H1 (cell line): ENCODE data around the gene RMND5A. TPM values are rescaled to one million over a fixed set of nuclear protein-coding genes. Genes with fewer than 3 reads are reported as not detected.

Experiments
- CTCF ChIA-PET: fragments of 300-600 bp; sonication (Branson Sonifier 250); formaldehyde crosslinking; loops from one replicate; lab custom pipeline; 2021; ENCODE audit not compliant: partially characterized antibody; lab: Charles Lee
- POLR2A ChIA-PET: fragments of 300-600 bp; sonication (Branson Sonifier 250); formaldehyde crosslinking; loops from one replicate; lab custom pipeline; 2021; ENCODE audit warnings: inconsistent platforms; ENCODE audit not compliant: partially characterized antibody; lab: Charles Lee
- DNase-seq, 2 experiments: peaks; one replicate each; pipeline versions ENCODE4 v3.0.0 to v3.0.0-alpha.2; 2010 to 2022; ENCODE audit warnings: low spot score in 2 of 2, low read depth in 1 of 2, mixed read lengths in 1 of 2
- FAIRE-seq: peaks from 2 replicates; lab custom pipeline; 2011; peaks lifted over from hg19 to GRCh38; lab: Jason Lieb, UNC
- H2AFZ ChIP-seq: 2 replicates; pipeline ENCODE4 v1.8.1; 2012; ENCODE audit warnings: low read length, inconsistent platforms
- H2AK5ac ChIP-seq: 2 replicates; pipeline ENCODE4 v1.6.1; 2013; ENCODE audit warnings: low read depth, low read length
- H2BK120ac ChIP-seq: replicated peaks from 2 replicates; pipeline ENCODE3; 2013; ENCODE audit warnings: low read depth, low read length, inconsistent platforms
- H2BK12ac ChIP-seq: 2 replicates; pipeline ENCODE4 v1.6.1; 2013; ENCODE audit warnings: low read depth, low read length
- H2BK15ac ChIP-seq: 2 replicates; pipeline ENCODE4 v1.6.1; 2013; ENCODE audit warnings: low read length
- H2BK20ac ChIP-seq: 2 replicates; pipeline ENCODE4 v1.6.1; 2013; ENCODE audit warnings: low read length
- H2BK5ac ChIP-seq: 2 replicates; pipeline ENCODE4 v1.6.1; 2013; ENCODE audit warnings: low read depth, low read length
- H3K14ac ChIP-seq: 2 replicates; pipeline ENCODE4 v1.6.1; 2013; ENCODE audit warnings: inconsistent platforms; ENCODE audit not compliant: insufficient read length
- H3K18ac ChIP-seq: 2 replicates; pipeline ENCODE4 v1.6.1; 2013; ENCODE audit warnings: low read length; ENCODE audit errors: extremely low read depth
- H3K23ac ChIP-seq: 2 replicates; pipeline ENCODE4 v1.6.1; 2013; ENCODE audit warnings: inconsistent platforms; ENCODE audit not compliant: insufficient read length
- H3K23me2 ChIP-seq: 2 replicates; pipeline ENCODE4 v1.6.1; 2013; ENCODE audit warnings: low read depth, low read length
- H3K27ac ChIP-seq: 2 replicates; pipeline ENCODE4 v1.6.1; 2011; ENCODE audit warnings: low read depth, low read length, inconsistent platforms
- H3K27me3 ChIP-seq, 4 experiments: replicated peaks in 1 of 4; 1 replicate in 1 of 4; 2 replicates in 3 of 4; pipeline versions ENCODE4 v1.6.1 to v1.8.1; 2011 to 2013; ENCODE audit warnings: low read length in 3 of 4, mild to moderate bottlenecking in 3 of 4, inconsistent platforms in 2 of 4, mixed read lengths in 2 of 4, moderate library complexity in 1 of 4; ENCODE audit not compliant: control insufficient read depth in 3 of 4, insufficient read depth in 3 of 4; ENCODE audit errors: extremely low read depth in 1 of 4
- H3K36me3 ChIP-seq, 4 experiments: 2 replicates each; pipeline versions ENCODE4 v1.6.1 to v1.8.1; 2011 to 2013; ENCODE audit warnings: mild to moderate bottlenecking in 4 of 4, low read length in 3 of 4, moderate library complexity in 2 of 4, control low read depth in 1 of 4, inconsistent platforms in 1 of 4; ENCODE audit not compliant: insufficient read depth in 4 of 4, control insufficient read depth in 2 of 4
- H3K4ac ChIP-seq: replicated peaks from 2 replicates; pipeline ENCODE3; 2013; ENCODE audit warnings: low read length, low read depth, mixed read lengths, inconsistent platforms; ENCODE audit not compliant: insufficient read length
- H3K4me1 ChIP-seq, 4 experiments: replicated peaks in 1 of 4; 1 replicate in 1 of 4; 2 replicates in 3 of 4; pipeline versions ENCODE4 v1.6.1 to v1.8.1; 2011 to 2013; ENCODE audit warnings: low read length in 3 of 4, inconsistent platforms in 2 of 4, mixed read lengths in 1 of 4; ENCODE audit not compliant: insufficient read depth in 4 of 4, control insufficient read depth in 3 of 4
- H3K4me2 ChIP-seq, 2 experiments: 2 replicates each; pipeline versions ENCODE4 v1.6.1 to v1.8.1; 2011 to 2013; ENCODE audit warnings: low read depth in 2 of 2, low read length in 2 of 2, control low read depth in 1 of 2, inconsistent platforms in 1 of 2, mild to moderate bottlenecking in 1 of 2; ENCODE audit not compliant: insufficient read depth in 1 of 2
- H3K4me3 ChIP-seq, 4 experiments: fragments of 200-600, 300-600 bp in 1 of 4; sonication (generic), shearing (Covaris generic), sonication (Bioruptor Twin) in 1 of 4; 2 replicates each; pipeline versions ENCODE4 v1.5.1 to v1.8.1; 2011 to 2016; ENCODE audit warnings: low read length in 4 of 4, low read depth in 3 of 4, control low read depth in 2 of 4, inconsistent platforms in 2 of 4, mild to moderate bottlenecking in 2 of 4, mixed read lengths in 1 of 4, moderate library complexity in 1 of 4; ENCODE audit not compliant: insufficient read depth in 2 of 4; ENCODE audit errors: extremely low read depth in 1 of 4
- H3K56ac ChIP-seq: replicated peaks from 2 replicates; pipeline ENCODE3; 2013; ENCODE audit warnings: low read depth, mild to moderate bottlenecking, mixed read lengths, low read length, inconsistent platforms; ENCODE audit not compliant: insufficient read length
- H3K79me1 ChIP-seq: 2 replicates; pipeline ENCODE4 v1.6.1; 2013; ENCODE audit warnings: low read depth, low read length, control low read depth
- H3K79me2 ChIP-seq, 2 experiments: 2 replicates each; pipeline versions ENCODE4 v1.6.1 to v1.8.1; 2012 to 2013; ENCODE audit warnings: low read length in 2 of 2, mild to moderate bottlenecking in 2 of 2, inconsistent platforms in 1 of 2; ENCODE audit not compliant: insufficient read depth in 2 of 2, control insufficient read depth in 1 of 2
- H3K9ac ChIP-seq, 4 experiments: replicated peaks in 1 of 4; 1 replicate in 1 of 4; 2 replicates in 3 of 4; pipeline versions ENCODE4 v1.6.1 to v1.8.1; 2011 to 2013; ENCODE audit warnings: low read depth in 3 of 4, low read length in 3 of 4, control low read depth in 2 of 4, mild to moderate bottlenecking in 2 of 4, moderate library complexity in 2 of 4, inconsistent platforms in 1 of 4; ENCODE audit errors: extremely low read depth in 1 of 4
- H3K9me3 ChIP-seq, 2 experiments: 2 replicates each; pipeline versions ENCODE4 v1.6.1 to v1.8.1; 2012 to 2013; ENCODE audit warnings: mild to moderate bottlenecking in 2 of 2, moderate library complexity in 2 of 2, control low read depth in 1 of 2, inconsistent platforms in 1 of 2, low read depth in 1 of 2, low read length in 1 of 2, mixed read lengths in 1 of 2; ENCODE audit not compliant: insufficient read depth in 2 of 2
- H4K20me1 ChIP-seq, 2 experiments: replicated peaks in 1 of 2; 2 replicates each; pipeline versions ENCODE3 to v1.8.1; 2011 to 2013; ENCODE audit warnings: inconsistent platforms in 2 of 2, low read length in 2 of 2, mild to moderate bottlenecking in 1 of 2; ENCODE audit not compliant: insufficient read depth in 2 of 2, control insufficient read depth in 1 of 2
- H4K5ac ChIP-seq: 2 replicates; pipeline ENCODE4 v1.6.1; 2013; ENCODE audit warnings: low read length, low read depth, mixed read lengths, inconsistent platforms; ENCODE audit not compliant: insufficient read length
- H4K8ac ChIP-seq: 2 replicates; pipeline ENCODE4 v1.8.0; 2013; ENCODE audit warnings: mild to moderate bottlenecking, moderate library complexity, low read length, inconsistent platforms; ENCODE audit not compliant: insufficient read depth; ENCODE audit errors: extremely low read depth
- H4K91ac ChIP-seq: replicated peaks from 2 replicates; pipeline ENCODE3; 2013; ENCODE audit warnings: low read length, mixed read lengths, inconsistent platforms; ENCODE audit not compliant: insufficient read length
- CBX8 ChIP-seq: fragments of 300-800, 300-1000 bp; sonication (generic); IDR thresholded peaks from 2 replicates; pipeline ENCODE4 v1.7.1; 2016; ENCODE audit warnings: low read depth, low read length, borderline replicate concordance
- CEBPB ChIP-seq: IDR thresholded peaks from 2 replicates; pipeline ENCODE4 v1.6.1; 2012; ENCODE audit warnings: low read depth, low read length
- CHD1 ChIP-seq: IDR thresholded peaks from 2 replicates; pipeline ENCODE4 v1.6.1; 2012; ENCODE audit warnings: low read depth, low read length, improper control_type of control experiment
- EGR1 ChIP-seq: IDR thresholded peaks from 2 replicates; pipeline ENCODE4 v1.6.1; 2011; ENCODE audit warnings: low read depth, low read length, borderline replicate concordance
- EZH2 ChIP-seq: fragments of 200-600 bp; sonication (generic); IDR thresholded peaks from 2 replicates; pipeline ENCODE4 v1.7.1; 2012; ENCODE audit warnings: low read depth, mild to moderate bottlenecking, moderate library complexity, low read length, inconsistent platforms; ENCODE audit not compliant: severe bottlenecking
- PHF8 ChIP-seq: fragments of 200-600 bp; sonication (generic); conservative IDR thresholded peaks from 2 replicates; pipeline ENCODE4 v1.7.1; 2012; ENCODE audit warnings: low read depth, mild to moderate bottlenecking, inconsistent platforms, low read length, moderate library complexity
- POLR2A ChIP-seq, 2 experiments: IDR thresholded peaks; 1 replicate in 1 of 2; 2 replicates in 1 of 2; pipeline ENCODE4 v1.6.1; 2011; ENCODE audit warnings: low read depth in 2 of 2, low read length in 2 of 2, mild to moderate bottlenecking in 2 of 2; ENCODE audit errors: control extremely low read depth in 1 of 2
- POLR2AphosphoS5 ChIP-seq: IDR thresholded peaks from 2 replicates; pipeline ENCODE4 v1.6.1; 2011; ENCODE audit warnings: low read depth, low read length
- RFX5 ChIP-seq: IDR thresholded peaks from 2 replicates; pipeline ENCODE4 v1.6.1; 2011; ENCODE audit warnings: low read depth, low read length, improper control_type of control experiment, borderline replicate concordance
- SIN3A ChIP-seq, 2 experiments: IDR thresholded peaks in 1 of 2; conservative IDR thresholded peaks in 1 of 2; 2 replicates each; pipeline ENCODE4 v1.6.1; 2011 to 2012; ENCODE audit warnings: low read length in 2 of 2, improper control_type of control experiment in 1 of 2, low read depth in 1 of 2, mild to moderate bottlenecking in 1 of 2
- SP2 ChIP-seq: IDR thresholded peaks from 2 replicates; pipeline ENCODE4 v1.6.1; 2012; ENCODE audit warnings: mild to moderate bottlenecking, low read length, inconsistent platforms
- WGBS, 2 experiments: shearing (Covaris generic) in 1 of 2; methylation state at CpG; one replicate each; pipeline versions ENCODE4 v1.1.6 to v1.1.7; 2013 to 2015; ENCODE audit warnings: low lambda C conversion rate in 2 of 2, mixed read lengths in 2 of 2, inconsistent platforms in 1 of 2, low coverage in 1 of 2, missing lambda C conversion rate in 1 of 2; ENCODE audit not compliant: insufficient replicate concordance in 2 of 2, insufficient coverage in 1 of 2, insufficient read length in 1 of 2; ENCODE audit errors: extremely low coverage in 1 of 2, missing lambda C conversion rate in 1 of 2; 5-methylcytosine and 5-hydroxymethylcytosine counted together
- polyA plus RNA-seq, 7 experiments: library from polyadenylated mRNA; depleted of rRNA in 3 of 7; stranded (reverse) in 5 of 7; unstranded in 2 of 7; fragments of >200 nt in 5 of 7; fragments of 200-250 nt in 2 of 7; gene quantifications; 1 replicate in 5 of 7; 2 replicates in 1 of 7; 4 replicates in 1 of 7; pipeline versions ENCODE4 v1.2.1 to v1.2.3, GENCODE V29; 2011 to 2013; ENCODE audit warnings: missing spikeins in 2 of 7, mixed read lengths in 2 of 7
- total RNA-seq: library from RNA; stranded (reverse); fragmentation: NEBNext Ultra II Directional; extraction: Animal tissue kit (Norgen Biotek cat#: 25700); gene quantifications from 2 replicates; pipeline ENCODE4 v1.2.1, GENCODE V29; 2021
- TF ChIP-seq, protein P1 (sequence below): IDR thresholded peaks from 2 replicates; pipeline ENCODE4 v1.6.1; 2011; ENCODE audit warnings: low read depth, mild to moderate bottlenecking, low read length; ENCODE audit not compliant: insufficient read depth
- TF ChIP-seq, protein P2 (sequence below): IDR thresholded peaks from 2 replicates; pipeline ENCODE4 v1.6.1; 2012; ENCODE audit warnings: inconsistent platforms

RMND5A gene
- total and polyA plus RNA-seq, 2 of the 8 experiments (the other 6 are each of a cell fraction or from before 2014, with no cell fraction given): 21.0 to 66.2 TPM

DNA sequence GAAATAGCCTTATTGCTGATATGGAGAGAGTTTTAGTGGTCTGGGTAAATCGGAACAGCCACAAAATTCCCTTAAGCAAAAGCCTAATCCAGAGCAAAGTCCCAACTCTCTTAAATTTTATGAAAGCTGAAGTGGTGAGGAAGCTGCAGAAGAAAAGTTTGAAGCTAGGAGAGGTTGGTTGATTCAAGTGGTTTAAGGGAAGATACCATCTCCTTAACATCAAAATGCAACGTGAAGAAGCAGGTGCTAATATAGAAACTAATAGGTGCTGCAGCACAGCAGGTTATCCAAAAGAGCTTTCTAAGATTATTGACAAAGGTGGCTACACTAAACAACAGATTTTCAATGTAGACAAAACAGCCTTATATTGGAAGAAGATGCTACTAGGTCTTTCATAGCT, 98.9 kb downstream of the RMND5A start:
- H3K14ac ChIP-seq: no peak overlapping the region
- no peak overlapping the region for H2AFZ ChIP-seq
- H3K79me1 ChIP-seq: no peaks in the 10 kb centered on the region
- no peak overlapping the region for H4K91ac ChIP-seq
- no peak for DNase-seq
- no peak overlapping the region for H3K4ac ChIP-seq
- POLR2A ChIA-PET: interaction anchor here (0.7 kb wide), 1 partner anchor 13 kb away, joined by 3 read pairs; no protein-coding TSS in a partner anchor
- H2BK20ac ChIP-seq: no peak overlapping the region
- no peak overlapping the region for H4K8ac ChIP-seq
- H3K9me3 ChIP-seq: no peaks in the 10 kb centered on the region
- no peak for FAIRE-seq
- H3K36me3 ChIP-seq: no peaks in the 10 kb centered on the region
- no peak overlapping the region for H3K4me3 ChIP-seq
- H2BK5ac ChIP-seq: no peak overlapping the region
- H3K56ac ChIP-seq: no peak overlapping the region
- no peak overlapping the region for H3K4me2 ChIP-seq
- no peak overlapping the region for H2BK12ac ChIP-seq
- WGBS, 2 experiments: 89% methylated on average over 2 of the region's 2 CpGs; no CpG with 5 or more reads in 1 of the 2 experiments
- no peak overlapping the region for H2BK120ac ChIP-seq
- H3K27ac ChIP-seq: no peak overlapping the region
- no peaks in the 10 kb centered on the region; the same call in 1 of the 2 replicates for H3K23me2 ChIP-seq
- CTCF ChIA-PET: interaction anchor here (1.2 kb wide), 1 partner anchor 11 kb away, joined by 3 read pairs; no protein-coding TSS in a partner anchor
- H3K9ac ChIP-seq: no peak overlapping the region
- no peak overlapping the region for H3K23ac ChIP-seq
- H3K79me2 ChIP-seq: no peaks in the 10 kb centered on the region
- no peak overlapping the region for H4K5ac ChIP-seq
- no peak overlapping the region for H2BK15ac ChIP-seq
- no peak overlapping the region for H3K18ac ChIP-seq
- no peak overlapping the region for H2AK5ac ChIP-seq
- no peaks in the 10 kb centered on the region for H3K27me3 ChIP-seq
- no peaks in the 10 kb centered on the region for H4K20me1 ChIP-seq
- TF ChIP-seq CHD1 (no peak), PHF8 (no peak), EZH2 (no peak), RFX5 (no peak), POLR2AphosphoS5 (no peak), EGR1 (no peak), SIN3A (conservative IDR thresholded peaks at IDR 0.05 in 1 of 2, IDR thresholded peaks at IDR 0.05 in 1 of 2; ENCODE audit: low read depth in 1 of 2, low read length in 2 of 2) (no peak), CEBPB (no peak), SP2 (no peak), CBX8 (no peak), POLR2A (IDR thresholded peaks at IDR 0.05; ENCODE audit: control extremely low read depth in 1 of 2, low read depth in 2 of 2, low read length in 2 of 2) (no peak)
- TF ChIP-seq, protein P1, sequence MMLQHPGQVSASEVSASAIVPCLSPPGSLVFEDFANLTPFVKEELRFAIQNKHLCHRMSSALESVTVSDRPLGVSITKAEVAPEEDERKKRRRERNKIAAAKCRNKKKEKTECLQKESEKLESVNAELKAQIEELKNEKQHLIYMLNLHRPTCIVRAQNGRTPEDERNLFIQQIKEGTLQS: no peak
- TF ChIP-seq, protein P2, sequence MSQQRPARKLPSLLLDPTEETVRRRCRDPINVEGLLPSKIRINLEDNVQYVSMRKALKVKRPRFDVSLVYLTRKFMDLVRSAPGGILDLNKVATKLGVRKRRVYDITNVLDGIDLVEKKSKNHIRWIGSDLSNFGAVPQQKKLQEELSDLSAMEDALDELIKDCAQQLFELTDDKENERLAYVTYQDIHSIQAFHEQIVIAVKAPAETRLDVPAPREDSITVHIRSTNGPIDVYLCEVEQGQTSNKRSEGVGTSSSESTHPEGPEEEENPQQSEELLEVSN: no peak
- peaks cover 0 to 3% (median 0%) of the 10 kb centered on the region in 4 experiments; a peak in 1 of 7 replicates for H3K4me1 ChIP-seq
